WTC11 (cell line): ENCODE data around the gene STK11. TPM values are rescaled to one million over a fixed set of nuclear protein-coding genes. Genes with fewer than 3 reads are reported as not detected.

Experiments
- AR ChIP-seq: fragments of 250-450 bp; sonication (Bioruptor Pico); IDR thresholded peaks from 2 replicates; pipeline ENCODE4 v1.9.0; 2021; ENCODE audit warnings: mild to moderate bottlenecking
- ATF6 ChIP-seq: sonication (generic); formaldehyde crosslinking; IDR thresholded peaks from 2 replicates; pipeline ENCODE4 v1.8.1; 2023; ENCODE audit warnings: mild to moderate bottlenecking, missing genetic modification reagents
- CREB1 ChIP-seq: sonication (generic); formaldehyde crosslinking; IDR thresholded peaks from 2 replicates; pipeline ENCODE4 v1.8.0; 2023; ENCODE audit warnings: mild to moderate bottlenecking, missing genetic modification reagents
- CREM ChIP-seq: sonication (generic); formaldehyde crosslinking; IDR thresholded peaks from 2 replicates; pipeline ENCODE4 v1.8.1; 2022; ENCODE audit warnings: mild to moderate bottlenecking, missing genetic modification reagents, moderate library complexity
- CTCF ChIP-seq: fragments of 200-600 bp; IDR thresholded peaks from 2 replicates; pipeline ENCODE4 v1.8.0; 2022; ENCODE audit warnings: antibody characterized with exemption
- ESRRA ChIP-seq: sonication (generic); formaldehyde crosslinking; IDR thresholded peaks from 2 replicates; pipeline ENCODE4 v1.8.1; 2022; ENCODE audit warnings: mild to moderate bottlenecking, missing genetic modification reagents, borderline replicate concordance
- GTF2I ChIP-seq: fragments of 250-450 bp; sonication (Bioruptor Pico); conservative IDR thresholded peaks from 2 replicates; pipeline ENCODE4 v1.4.0; 2021; ENCODE audit warnings: mild to moderate bottlenecking
- IRF1 ChIP-seq: sonication (generic); formaldehyde crosslinking; IDR thresholded peaks from 2 replicates; pipeline ENCODE4 v1.8.0; 2023; ENCODE audit warnings: missing genetic modification reagents
- JAZF1 ChIP-seq: fragments of 250-450 bp; sonication (Bioruptor Pico); IDR thresholded peaks from 2 replicates; pipeline ENCODE4 v1.9.0; 2021; ENCODE audit warnings: moderate library complexity, mild to moderate bottlenecking, inconsistent platforms
- MLX ChIP-seq: sonication (generic); formaldehyde crosslinking; IDR thresholded peaks from 2 replicates; pipeline ENCODE4 v1.8.1; 2023; ENCODE audit warnings: mild to moderate bottlenecking, missing genetic modification reagents, moderate library complexity
- MXD4 ChIP-seq: fragments of 250-450 bp; sonication (Bioruptor Pico); IDR thresholded peaks from 2 replicates; pipeline ENCODE4 v1.8.0; 2021; ENCODE audit warnings: mild to moderate bottlenecking, moderate library complexity, borderline replicate concordance
- MYBL2 ChIP-seq: sonication (generic); formaldehyde crosslinking; IDR thresholded peaks from 2 replicates; pipeline ENCODE4 v1.8.1; 2023; ENCODE audit warnings: mild to moderate bottlenecking, moderate library complexity, missing genetic modification reagents
- NFATC4 ChIP-seq: fragments of 250-450 bp; sonication (Bioruptor Pico); IDR thresholded peaks from 2 replicates; pipeline ENCODE4 v1.9.0; 2021; ENCODE audit warnings: mild to moderate bottlenecking
- NR1H2 ChIP-seq: sonication (generic); formaldehyde crosslinking; IDR thresholded peaks from 2 replicates; pipeline ENCODE4 v1.9.0; 2021; ENCODE audit warnings: mild to moderate bottlenecking, moderate library complexity, missing genetic modification reagents
- NR2C2 ChIP-seq: sonication (generic); formaldehyde crosslinking; IDR thresholded peaks from 2 replicates; pipeline ENCODE4 v1.8.0; 2022; ENCODE audit warnings: mild to moderate bottlenecking, missing genetic modification reagents
- PRRX2 ChIP-seq: fragments of 250-450 bp; sonication (Bioruptor Pico); IDR thresholded peaks from 2 replicates; pipeline ENCODE4 v1.8.0; 2021; ENCODE audit warnings: mild to moderate bottlenecking
- SMAD4 ChIP-seq: sonication (generic); formaldehyde crosslinking; IDR thresholded peaks from 2 replicates; pipeline ENCODE4 v1.8.0; 2022; ENCODE audit warnings: mild to moderate bottlenecking, missing genetic modification reagents
- SP1 ChIP-seq: sonication (generic); formaldehyde crosslinking; conservative IDR thresholded peaks from 2 replicates; pipeline ENCODE4 v1.8.1; 2022; ENCODE audit warnings: missing genetic modification reagents
- TEAD4 ChIP-seq: sonication (generic); formaldehyde crosslinking; IDR thresholded peaks from 2 replicates; pipeline ENCODE4 v1.8.0; 2022; ENCODE audit warnings: mild to moderate bottlenecking, missing genetic modification reagents
- ZNF138 ChIP-seq: sonication (generic); formaldehyde crosslinking; conservative IDR thresholded peaks from 2 replicates; pipeline ENCODE4 v1.8.1; 2022; ENCODE audit warnings: mild to moderate bottlenecking, moderate library complexity, missing genetic modification reagents
- ZNF219 ChIP-seq: sonication (generic); formaldehyde crosslinking; IDR thresholded peaks from 2 replicates; pipeline ENCODE4 v1.8.0; 2023; ENCODE audit warnings: missing genetic modification reagents, mild to moderate bottlenecking, borderline replicate concordance
- ZNF232 ChIP-seq: sonication (generic); formaldehyde crosslinking; IDR thresholded peaks from 2 replicates; pipeline ENCODE4 v1.8.0; 2022; ENCODE audit warnings: mild to moderate bottlenecking, missing genetic modification reagents
- ZNF416 ChIP-seq: fragments of 250-450 bp; sonication (Bioruptor Pico); IDR thresholded peaks from 2 replicates; pipeline ENCODE4 v1.9.0; 2021; ENCODE audit warnings: mild to moderate bottlenecking, inconsistent platforms
- ZNF671 ChIP-seq: fragments of 250-450 bp; sonication (Bioruptor Pico); IDR thresholded peaks from 2 replicates; pipeline ENCODE4 v1.8.0; 2021; ENCODE audit warnings: mild to moderate bottlenecking
- total RNA-seq: library from RNA; stranded (reverse); gene quantifications from 3 replicates; pipeline ENCODE4 v1.2.3, GENCODE V29; 2021
- TF ChIP-seq, protein P1 (sequence below): sonication (generic); formaldehyde crosslinking; IDR thresholded peaks from 2 replicates; pipeline ENCODE4 v1.8.0; 2023; ENCODE audit warnings: mild to moderate bottlenecking, missing genetic modification reagents
- TF ChIP-seq, protein P2 (sequence below): sonication (generic); formaldehyde crosslinking; IDR thresholded peaks from 2 replicates; pipeline ENCODE4 v1.8.0; 2022; ENCODE audit warnings: mild to moderate bottlenecking, missing genetic modification reagents
- TF ChIP-seq, protein P3 (sequence below): fragments of 250-450 bp; sonication (Bioruptor Pico); IDR thresholded peaks from 2 replicates; pipeline ENCODE4 v1.8.0; 2021; ENCODE audit warnings: mild to moderate bottlenecking

STK11 gene
- total RNA-seq, 1 experiment from 2014 or later: 112 TPM

DNA sequence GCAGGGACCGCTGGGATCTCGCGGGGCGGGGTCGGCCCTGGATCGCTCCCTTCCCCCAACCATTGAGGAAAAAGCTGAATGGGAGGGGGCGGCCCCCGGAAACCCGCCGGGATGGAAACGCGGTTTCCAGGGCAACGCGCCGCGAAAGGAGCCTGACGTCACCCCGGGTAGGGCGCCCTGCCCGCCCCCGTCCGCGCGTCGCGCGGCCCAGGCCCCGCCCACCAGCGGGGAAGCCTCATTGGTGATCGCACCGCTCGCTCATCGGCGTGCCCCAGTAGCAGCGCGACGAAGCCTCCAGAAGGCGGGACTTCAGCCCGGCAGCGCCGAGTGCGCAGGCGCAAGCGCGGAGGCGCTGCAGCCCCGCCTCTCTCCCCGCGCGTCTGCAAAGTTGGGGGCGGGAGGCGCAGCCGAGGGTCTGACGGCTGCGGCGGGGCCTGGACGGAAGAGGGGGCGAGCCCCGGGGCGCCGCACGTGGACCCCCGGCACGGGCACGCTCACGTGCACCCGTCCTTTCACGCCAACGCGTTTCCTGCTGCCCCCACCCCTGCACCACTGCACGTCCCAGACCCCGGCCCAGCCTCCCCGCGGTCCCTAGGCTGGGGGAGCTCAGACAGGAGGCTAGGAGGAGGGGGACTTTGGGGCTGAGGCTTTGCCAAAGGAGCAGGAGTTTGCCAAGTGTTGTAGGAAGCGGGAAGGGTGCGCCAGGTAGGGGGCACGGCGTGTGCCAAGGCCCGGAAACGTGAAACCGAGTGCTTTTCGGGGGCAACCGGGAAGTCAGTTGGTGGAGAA lies 55.4 kb downstream of the STK11 start (continued):
- no peak for TF ChIP-seq AR (CRISPR knock-in tag)
- no peak for TF ChIP-seq NR1H2 (CRISPR knock-in tag)
- TF ChIP-seq ESRRA (CRISPR knock-in tag): no peak
- TF ChIP-seq MYBL2 (CRISPR knock-in tag): no peak
- TF ChIP-seq PRRX2 (CRISPR knock-in tag): no peak
- TF ChIP-seq MLX (CRISPR knock-in tag): no peak
- no peak for TF ChIP-seq IRF1 (CRISPR knock-in tag)
- TF ChIP-seq, protein P1, sequence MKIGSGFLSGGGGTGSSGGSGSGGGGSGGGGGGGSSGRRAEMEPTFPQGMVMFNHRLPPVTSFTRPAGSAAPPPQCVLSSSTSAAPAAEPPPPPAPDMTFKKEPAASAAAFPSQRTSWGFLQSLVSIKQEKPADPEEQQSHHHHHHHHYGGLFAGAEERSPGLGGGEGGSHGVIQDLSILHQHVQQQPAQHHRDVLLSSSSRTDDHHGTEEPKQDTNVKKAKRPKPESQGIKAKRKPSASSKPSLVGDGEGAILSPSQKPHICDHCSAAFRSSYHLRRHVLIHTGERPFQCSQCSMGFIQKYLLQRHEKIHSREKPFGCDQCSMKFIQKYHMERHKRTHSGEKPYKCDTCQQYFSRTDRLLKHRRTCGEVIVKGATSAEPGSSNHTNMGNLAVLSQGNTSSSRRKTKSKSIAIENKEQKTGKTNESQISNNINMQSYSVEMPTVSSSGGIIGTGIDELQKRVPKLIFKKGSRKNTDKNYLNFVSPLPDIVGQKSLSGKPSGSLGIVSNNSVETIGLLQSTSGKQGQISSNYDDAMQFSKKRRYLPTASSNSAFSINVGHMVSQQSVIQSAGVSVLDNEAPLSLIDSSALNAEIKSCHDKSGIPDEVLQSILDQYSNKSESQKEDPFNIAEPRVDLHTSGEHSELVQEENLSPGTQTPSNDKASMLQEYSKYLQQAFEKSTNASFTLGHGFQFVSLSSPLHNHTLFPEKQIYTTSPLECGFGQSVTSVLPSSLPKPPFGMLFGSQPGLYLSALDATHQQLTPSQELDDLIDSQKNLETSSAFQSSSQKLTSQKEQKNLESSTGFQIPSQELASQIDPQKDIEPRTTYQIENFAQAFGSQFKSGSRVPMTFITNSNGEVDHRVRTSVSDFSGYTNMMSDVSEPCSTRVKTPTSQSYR: no peak
- TF ChIP-seq, protein P2, sequence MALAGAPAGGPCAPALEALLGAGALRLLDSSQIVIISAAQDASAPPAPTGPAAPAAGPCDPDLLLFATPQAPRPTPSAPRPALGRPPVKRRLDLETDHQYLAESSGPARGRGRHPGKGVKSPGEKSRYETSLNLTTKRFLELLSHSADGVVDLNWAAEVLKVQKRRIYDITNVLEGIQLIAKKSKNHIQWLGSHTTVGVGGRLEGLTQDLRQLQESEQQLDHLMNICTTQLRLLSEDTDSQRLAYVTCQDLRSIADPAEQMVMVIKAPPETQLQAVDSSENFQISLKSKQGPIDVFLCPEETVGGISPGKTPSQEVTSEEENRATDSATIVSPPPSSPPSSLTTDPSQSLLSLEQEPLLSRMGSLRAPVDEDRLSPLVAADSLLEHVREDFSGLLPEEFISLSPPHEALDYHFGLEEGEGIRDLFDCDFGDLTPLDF: no peak
- no peak for TF ChIP-seq ZNF416 (CRISPR knock-in tag)
- TF ChIP-seq NFATC4: peak; percentile 62; the same call in 1 of the 2 replicates
- TF ChIP-seq CREM (CRISPR knock-in tag): no peak
- no peak for TF ChIP-seq GTF2I (CRISPR knock-in tag)
- no peak for TF ChIP-seq ZNF138 (CRISPR knock-in tag)
- TF ChIP-seq ZNF671 (CRISPR knock-in tag): no peak
- TF ChIP-seq ZNF232 (CRISPR knock-in tag): 0 out of 2 replicates have a peak, but pooled peaks have one; percentile 64
- TF ChIP-seq TEAD4 (CRISPR knock-in tag): no peak
- TF ChIP-seq ZNF219 (CRISPR knock-in tag): no peak
- TF ChIP-seq JAZF1 (CRISPR knock-in tag): no peak
- TF ChIP-seq, protein P3, sequence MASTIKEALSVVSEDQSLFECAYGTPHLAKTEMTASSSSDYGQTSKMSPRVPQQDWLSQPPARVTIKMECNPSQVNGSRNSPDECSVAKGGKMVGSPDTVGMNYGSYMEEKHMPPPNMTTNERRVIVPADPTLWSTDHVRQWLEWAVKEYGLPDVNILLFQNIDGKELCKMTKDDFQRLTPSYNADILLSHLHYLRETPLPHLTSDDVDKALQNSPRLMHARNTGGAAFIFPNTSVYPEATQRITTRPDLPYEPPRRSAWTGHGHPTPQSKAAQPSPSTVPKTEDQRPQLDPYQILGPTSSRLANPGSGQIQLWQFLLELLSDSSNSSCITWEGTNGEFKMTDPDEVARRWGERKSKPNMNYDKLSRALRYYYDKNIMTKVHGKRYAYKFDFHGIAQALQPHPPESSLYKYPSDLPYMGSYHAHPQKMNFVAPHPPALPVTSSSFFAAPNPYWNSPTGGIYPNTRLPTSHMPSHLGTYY: no peak
- TF ChIP-seq MXD4: no peak
- TF ChIP-seq SMAD4 (CRISPR knock-in tag): no peak
- TF ChIP-seq NR2C2 (CRISPR knock-in tag): no peak
- TF ChIP-seq CTCF: no peak
- no peak for TF ChIP-seq CREB1
- peak; percentile 96 for TF ChIP-seq SP1
- no peak for TF ChIP-seq ATF6 (CRISPR knock-in tag)
